Measurements from ENCODE around the gene NEDD4.

GRCh38 chr15:55915876-55916567 is 77.4 kb downstream of the NEDD4 start:
- TF ChIP-seq CTCF (IDR thresholded peaks at IDR 0.05 in 2 of 3, conservative IDR thresholded peaks at IDR 0.05 in 1 of 3; ENCODE audit: control insufficient read depth in 2 of 3, extremely low read depth in 1 of 3, insufficient read depth in 1 of 3, low read depth in 3 of 3, low read length in 3 of 3) (no peak), ZNF622 (IDR thresholded peaks at IDR 0.05) (no peak), JUND (IDR thresholded peaks at IDR 0.05; ENCODE audit: low read depth, low read length) (no peak), POLR2A (IDR thresholded peaks at IDR 0.05; ENCODE audit: low read depth, low read length) (no peak), POLR2AphosphoS5 (IDR thresholded peaks at IDR 0.05; ENCODE audit: low read length) (no peak), SMC3 (IDR thresholded peaks at IDR 0.05; ENCODE audit: borderline replicate concordance, low read length) (no peak), NFIC (IDR thresholded peaks at IDR 0.05; ENCODE audit: low read depth, low read length) (no peak), ZBTB33 (IDR thresholded peaks at IDR 0.05) (no peak), CHD4 (IDR thresholded peaks at IDR 0.05) (no peak), NRF1 (conservative IDR thresholded peaks at IDR 0.05; ENCODE audit: low read depth, low read length) (no peak)
- TF ChIP-seq, protein P1, sequence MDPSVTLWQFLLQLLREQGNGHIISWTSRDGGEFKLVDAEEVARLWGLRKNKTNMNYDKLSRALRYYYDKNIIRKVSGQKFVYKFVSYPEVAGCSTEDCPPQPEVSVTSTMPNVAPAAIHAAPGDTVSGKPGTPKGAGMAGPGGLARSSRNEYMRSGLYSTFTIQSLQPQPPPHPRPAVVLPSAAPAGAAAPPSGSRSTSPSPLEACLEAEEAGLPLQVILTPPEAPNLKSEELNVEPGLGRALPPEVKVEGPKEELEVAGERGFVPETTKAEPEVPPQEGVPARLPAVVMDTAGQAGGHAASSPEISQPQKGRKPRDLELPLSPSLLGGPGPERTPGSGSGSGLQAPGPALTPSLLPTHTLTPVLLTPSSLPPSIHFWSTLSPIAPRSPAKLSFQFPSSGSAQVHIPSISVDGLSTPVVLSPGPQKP (IDR thresholded peaks at IDR 0.05; ENCODE audit: low read depth, low read length): no peak
- TF ChIP-seq, protein P2, sequence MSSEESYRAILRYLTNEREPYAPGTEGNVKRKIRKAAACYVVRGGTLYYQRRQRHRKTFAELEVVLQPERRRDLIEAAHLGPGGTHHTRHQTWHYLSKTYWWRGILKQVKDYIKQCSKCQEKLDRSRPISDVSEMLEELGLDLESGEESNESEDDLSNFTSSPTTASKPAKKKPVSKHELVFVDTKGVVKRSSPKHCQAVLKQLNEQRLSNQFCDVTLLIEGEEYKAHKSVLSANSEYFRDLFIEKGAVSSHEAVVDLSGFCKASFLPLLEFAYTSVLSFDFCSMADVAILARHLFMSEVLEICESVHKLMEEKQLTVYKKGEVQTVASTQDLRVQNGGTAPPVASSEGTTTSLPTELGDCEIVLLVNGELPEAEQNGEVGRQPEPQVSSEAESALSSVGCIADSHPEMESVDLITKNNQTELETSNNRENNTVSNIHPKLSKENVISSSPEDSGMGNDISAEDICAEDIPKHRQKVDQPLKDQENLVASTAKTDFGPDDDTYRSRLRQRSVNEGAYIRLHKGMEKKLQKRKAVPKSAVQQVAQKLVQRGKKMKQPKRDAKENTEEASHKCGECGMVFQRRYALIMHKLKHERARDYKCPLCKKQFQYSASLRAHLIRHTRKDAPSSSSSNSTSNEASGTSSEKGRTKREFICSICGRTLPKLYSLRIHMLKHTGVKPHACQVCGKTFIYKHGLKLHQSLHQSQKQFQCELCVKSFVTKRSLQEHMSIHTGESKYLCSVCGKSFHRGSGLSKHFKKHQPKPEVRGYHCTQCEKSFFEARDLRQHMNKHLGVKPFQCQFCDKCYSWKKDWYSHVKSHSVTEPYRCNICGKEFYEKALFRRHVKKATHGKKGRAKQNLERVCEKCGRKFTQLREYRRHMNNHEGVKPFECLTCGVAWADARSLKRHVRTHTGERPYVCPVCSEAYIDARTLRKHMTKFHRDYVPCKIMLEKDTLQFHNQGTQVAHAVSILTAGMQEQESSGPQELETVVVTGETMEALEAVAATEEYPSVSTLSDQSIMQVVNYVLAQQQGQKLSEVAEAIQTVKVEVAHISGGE (CRISPR knock-in tag; IDR thresholded peaks at IDR 0.05): no peak

All from GM12878 (cell line).